HG03558 (cell line): ENCODE results near the gene CACNA1C.

Source experiments
- ATAC-seq: cut with Tn5 transposase; IDR thresholded peaks from one replicate; pipeline ENCODE4 v1.9.1; 2021; ENCODE audit warnings: moderate number of reproducible peaks; ENCODE audit not compliant: unreplicated experiment; ENCODE audit errors: extremely low read depth

CACNA1C gene

GRCh38 chr12:2364631-2365051 lies 311.9 kb downstream of the CACNA1C start:
- ATAC-seq: no peak

GRCh38 chr12:2366711-2367110 lies 313.9 kb downstream of the CACNA1C start:
- ATAC-seq: no peak

GRCh38 chr12:2372178-2372577 lies 319.4 kb downstream of the CACNA1C start:
- ATAC-seq: no peak

GRCh38 chr12:2372735-2373134 lies 319.9 kb downstream of the CACNA1C start:
- ATAC-seq: no peak

- ATAC-seq: no peak
Observed at GRCh38 chr12:2373307-2373706, 320.5 kb downstream of the CACNA1C start.

- ATAC-seq: no peak
Observed at GRCh38 chr12:2374092-2374906, 321.5 kb downstream of the CACNA1C start.

- no peak for ATAC-seq
Observed at GRCh38 chr12:2375871-2376270, 323.1 kb downstream of the CACNA1C start.

- no peak for ATAC-seq
Observed at GRCh38 chr12:2376908-2377657, 324.3 kb downstream of the CACNA1C start.

GRCh38 chr12:2378835-2379330 lies 326.1 kb downstream of the CACNA1C start:
- no peak for ATAC-seq

GRCh38 chr12:2380946-2381345 lies 328.2 kb downstream of the CACNA1C start:
- no peak for ATAC-seq

- no peak for ATAC-seq
Observed at GRCh38 chr12:2382370-2383155, 329.8 kb downstream of the CACNA1C start.

- no peak for ATAC-seq
Observed at GRCh38 chr12:2383325-2384028, 330.7 kb downstream of the CACNA1C start.

- ATAC-seq: no peak
Observed at GRCh38 chr12:2384029-2384386, 331.2 kb downstream of the CACNA1C start.

- ATAC-seq: no peak
Observed at GRCh38 chr12:2384533-2385351, 332.0 kb downstream of the CACNA1C start.

GRCh38 chr12:2385529-2385928 lies 332.7 kb downstream of the CACNA1C start:
- ATAC-seq: no peak

- ATAC-seq: no peak
Observed at GRCh38 chr12:2386566-2386965, 333.8 kb downstream of the CACNA1C start.

GRCh38 chr12:2387103-2387834 lies 334.5 kb downstream of the CACNA1C start:
- no peak for ATAC-seq

- no peak for ATAC-seq
Observed at GRCh38 chr12:2389079-2389790, 336.4 kb downstream of the CACNA1C start.
